T1000 (cell line): Measurements from ENCODE around the gene S1PR1.

Source experiments
- DNase-seq: peaks from one replicate; lab custom pipeline; 2025; ENCODE audit warnings: mixed read lengths; lab: John Stamatoyannopoulos, UW

S1PR1 gene

DNA sequence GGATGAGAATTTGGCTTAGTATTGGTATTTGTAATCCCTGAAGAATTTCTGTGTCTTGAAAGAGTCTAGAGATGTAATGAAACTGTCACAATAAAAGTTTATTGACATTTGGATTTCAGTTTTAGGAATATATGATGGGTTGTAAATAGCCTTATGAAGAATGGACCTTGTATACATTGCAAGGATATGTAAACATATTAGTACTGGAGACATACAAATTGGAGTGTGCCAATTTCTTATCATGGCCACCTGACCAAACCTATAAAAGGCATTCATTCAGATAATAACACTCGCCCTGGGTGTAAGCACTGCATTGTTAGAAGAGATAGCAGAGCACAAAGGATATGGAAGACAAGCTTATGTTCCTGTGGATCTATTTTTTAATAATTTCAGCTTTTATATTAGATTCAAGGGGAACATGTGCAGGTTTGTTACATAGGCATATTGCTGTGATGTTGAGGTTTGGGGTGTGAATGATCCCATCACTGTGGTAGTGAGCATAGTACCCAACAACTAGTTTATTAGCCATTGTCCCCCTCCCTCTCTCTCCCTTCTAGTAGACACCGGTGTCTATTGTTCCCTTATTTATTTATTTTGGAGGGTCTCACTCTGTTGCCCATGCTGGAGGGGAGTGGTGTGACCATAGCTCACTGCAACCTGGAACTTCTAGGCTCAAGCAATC is 8.6 kb downstream of the S1PR1 start:
- no peak for DNase-seq

DNA sequence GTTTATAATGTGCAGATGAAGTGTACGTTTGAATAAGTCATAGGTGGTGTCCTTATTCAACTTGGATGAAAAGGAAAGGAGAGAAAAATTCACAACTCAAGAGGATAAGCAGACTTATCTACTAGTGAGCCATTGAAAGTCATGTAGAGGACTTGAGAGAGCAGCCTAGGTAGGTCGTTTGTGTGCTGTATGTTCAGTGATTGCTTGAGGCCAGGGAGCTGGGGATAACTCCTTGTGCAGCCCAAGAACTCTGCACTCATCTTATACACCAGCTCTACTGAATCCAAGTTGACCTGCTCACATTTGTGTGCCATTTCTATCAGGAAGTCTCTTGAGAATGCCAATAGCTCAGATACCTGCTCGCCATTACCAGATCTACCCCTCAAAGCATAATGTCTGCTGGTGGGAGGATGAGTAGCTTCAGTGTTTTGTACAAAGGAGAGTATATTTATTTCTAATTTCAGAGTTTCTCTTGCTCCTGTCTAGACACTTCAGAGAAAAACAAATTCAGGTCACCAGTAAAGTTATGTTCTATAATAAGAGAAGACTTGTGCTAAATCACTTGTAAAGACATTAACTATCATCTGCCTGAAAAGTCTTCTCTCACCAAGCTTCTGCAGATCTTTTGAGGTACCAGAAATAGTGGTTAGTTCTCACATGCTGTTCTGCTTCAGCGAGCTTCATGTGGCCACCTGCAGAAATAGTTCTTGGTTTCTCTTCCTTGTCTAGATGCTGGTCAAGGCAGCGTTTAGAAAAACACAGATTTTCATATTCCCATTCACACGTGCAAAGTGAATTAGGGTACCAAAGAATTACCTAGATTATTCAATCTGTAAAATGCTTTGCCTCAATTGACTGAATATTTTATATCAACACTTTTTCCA is 10.8 kb downstream of the S1PR1 start:
- no peak for DNase-seq

DNA sequence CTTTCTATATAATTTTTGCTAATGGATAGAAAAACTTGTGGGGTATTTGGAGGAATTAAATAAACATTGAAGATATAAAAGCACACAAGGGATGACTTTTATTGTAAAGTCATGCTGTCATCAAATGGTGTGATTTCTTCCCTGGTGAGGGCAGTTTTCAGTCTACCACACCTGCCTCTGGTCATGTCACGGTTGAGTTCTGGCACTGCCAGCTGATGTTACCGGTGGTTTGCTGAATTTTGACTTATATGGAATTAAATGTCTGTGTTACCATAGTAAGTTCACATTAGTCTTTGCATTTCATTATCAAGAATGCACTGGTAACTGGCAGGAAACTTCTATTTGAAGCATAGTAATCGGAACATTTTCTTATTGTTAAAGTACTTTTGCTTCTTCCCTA is 13.4 kb downstream of the S1PR1 start:
- no peak for DNase-seq

DNA sequence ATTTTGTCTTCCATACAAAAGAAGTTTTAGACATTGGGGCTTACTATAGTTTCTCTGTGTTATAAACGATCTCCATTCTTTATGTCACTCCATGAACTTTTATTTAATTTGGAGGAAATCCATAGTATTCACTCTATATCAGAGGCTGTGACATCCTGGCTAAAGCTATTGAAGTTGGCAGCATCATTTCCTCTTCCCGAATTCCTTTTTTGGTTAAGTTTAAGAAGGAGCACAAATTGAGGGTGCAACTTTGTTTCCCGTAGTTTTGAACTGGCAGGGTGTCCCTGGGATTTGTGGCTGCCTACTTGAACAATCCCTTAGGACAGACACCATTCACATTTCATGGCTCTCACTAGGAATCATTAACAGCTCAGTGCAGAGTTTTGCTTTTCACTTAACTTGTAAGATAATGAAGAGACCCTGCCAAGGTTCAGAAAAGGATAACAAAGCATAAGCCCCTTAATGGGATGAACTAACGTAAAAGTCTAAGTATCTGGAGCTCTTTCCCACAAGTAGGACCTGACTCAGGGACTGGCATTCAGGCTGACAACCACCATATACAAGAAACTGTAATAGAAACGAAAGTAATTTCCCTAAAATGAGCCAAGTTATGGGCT is 13.9 kb downstream of the S1PR1 start:
- DNase-seq, result no peak

DNA sequence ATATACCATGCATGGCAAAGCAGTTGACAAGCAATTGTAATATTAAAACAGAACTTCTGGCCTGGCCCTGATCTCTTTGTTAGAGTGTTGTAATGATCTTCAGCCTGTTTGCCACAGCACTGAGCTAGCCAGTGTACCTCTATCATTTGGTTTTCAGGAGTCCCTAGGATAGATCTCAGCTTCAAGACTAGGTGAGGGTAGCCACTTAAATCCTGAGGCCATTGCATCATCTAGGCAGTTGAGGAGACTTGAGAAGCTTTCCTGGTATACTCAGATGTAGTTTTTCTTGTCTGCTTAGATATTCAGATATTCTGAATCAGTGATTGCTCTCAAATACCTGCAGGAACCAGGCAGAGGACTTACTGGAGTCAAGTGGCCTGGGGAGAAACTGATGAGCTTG is 14.7 kb downstream of the S1PR1 start:
- DNase-seq, result no peak

DNA sequence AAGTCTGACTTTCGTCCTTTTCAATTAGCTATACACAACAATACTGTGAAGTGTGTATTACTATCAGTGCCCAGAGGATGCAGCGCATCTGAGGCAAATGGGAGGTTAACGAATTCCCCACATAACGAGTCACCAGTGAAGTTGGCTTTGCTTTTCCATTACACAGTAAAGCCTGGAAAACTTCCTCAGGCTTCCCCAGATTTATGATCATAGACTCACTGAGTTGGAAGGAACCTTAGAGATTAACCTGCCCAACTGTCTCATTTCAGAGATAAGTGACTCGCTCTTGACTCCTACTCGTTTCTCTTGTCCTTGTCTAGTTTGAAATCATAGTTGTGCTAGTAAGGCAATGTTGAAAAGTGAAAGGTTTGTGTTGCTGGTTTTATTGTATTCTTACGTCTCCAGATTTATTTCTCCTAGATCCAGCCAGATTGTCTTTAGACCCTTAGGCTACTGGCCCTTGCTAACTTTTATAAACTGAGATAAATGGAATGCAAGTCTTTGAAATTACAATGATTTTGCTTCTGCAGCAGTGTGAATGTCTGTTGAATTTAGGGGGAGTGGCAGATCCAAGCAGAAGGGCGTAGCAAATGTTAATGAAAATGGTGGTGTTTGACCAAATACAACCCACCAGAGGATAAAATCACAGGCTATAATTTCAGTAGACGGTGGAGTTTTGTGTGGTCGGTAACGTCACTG is 17.3 kb downstream of the S1PR1 start:
- peak; percentile 48 for DNase-seq

DNA sequence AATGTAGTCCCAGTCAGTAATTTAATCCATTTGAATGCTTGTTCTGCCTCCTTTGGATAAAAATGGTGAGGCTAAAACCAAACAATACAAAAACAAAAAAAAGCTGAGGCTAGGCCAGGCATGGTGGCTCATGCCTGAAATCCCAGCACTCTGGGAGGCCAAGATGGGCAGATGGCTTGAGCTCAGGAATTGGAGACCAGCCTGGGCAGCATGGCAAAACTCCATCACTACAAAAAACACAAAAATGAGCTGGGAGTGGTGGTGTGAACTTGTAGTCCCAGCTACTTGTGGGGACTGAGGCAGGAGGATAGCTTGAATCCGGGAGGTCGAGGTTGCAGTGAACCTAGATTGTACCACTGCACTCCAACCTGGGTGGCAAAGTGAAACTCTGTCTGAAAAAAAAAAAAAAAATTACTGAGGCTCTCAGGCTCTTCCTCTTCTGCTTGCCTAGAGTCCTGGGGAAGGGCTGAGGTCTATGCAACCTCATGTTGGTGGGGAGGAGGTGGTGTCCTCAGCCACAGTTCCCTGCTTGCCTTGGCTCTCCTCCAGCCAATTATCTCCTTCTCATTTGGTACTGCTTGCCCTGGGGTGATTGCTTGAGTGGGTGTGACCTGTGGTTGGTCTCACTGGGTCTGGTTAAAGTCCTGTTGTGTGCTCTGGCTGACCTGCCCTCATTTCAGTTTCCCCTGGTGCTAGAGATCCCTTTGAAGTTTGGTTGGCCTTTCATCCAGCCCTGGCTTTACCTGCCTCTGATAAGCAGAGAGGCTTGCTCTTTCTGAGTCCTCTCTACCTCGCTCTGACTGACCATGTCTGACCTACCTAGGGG is 20.9 kb downstream of the S1PR1 start:
- no peak for DNase-seq

DNA sequence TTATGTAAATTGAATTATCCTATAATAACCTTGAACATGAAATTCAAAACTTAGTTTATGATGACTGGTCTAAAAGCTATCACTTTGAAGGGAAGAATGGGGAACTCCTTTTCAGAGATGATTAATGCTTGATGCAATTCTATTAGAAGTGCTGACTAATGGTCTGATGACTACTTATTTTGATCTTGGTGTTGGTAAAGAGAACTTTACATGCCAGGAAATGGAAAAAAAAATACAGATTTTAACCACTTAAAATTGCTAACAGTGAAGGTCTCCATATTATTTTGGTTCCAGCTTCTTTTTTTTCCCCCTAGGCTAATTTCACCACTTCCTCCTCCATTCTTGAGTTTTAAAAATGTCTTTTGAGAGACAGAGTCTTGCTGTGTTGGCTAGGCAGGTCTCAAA is 22.9 kb downstream of the S1PR1 start:
- no peak for DNase-seq

DNA sequence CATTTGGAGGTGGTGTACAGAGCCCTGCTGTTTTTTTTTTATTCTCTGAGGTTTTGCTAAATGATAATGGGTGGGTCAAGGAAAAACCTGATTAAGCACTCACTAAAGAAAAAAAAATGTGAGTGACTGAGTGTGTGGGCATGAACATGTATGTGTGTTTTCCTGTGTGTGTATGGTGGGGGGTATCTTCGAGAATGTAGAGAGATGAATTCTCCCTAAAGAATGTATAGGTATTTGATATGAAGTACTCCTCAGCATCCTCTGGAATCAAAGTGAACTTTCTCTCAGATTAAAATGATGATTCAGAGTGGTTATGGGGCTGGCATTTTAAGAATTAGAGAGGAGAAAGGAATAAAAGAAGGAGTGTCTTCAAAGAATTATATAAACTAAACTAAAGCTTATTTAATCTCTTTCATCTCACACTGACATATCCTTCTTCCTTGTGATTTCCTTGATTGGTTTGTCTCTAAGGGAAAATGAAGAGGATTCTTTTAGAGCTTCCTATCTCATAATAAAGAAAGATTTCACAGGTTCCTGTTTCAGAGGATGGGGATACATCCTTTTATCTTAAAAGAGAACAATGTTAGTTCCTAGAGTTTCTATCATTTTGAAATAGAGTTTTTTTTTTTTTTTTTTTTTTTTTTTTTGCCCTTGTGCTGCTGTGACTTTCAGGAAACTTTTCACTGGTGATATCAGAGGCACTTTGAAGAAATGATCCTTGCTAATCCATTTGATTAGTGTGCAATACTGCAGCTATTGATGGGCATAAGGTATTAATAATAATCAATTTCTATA is 23.9 kb downstream of the S1PR1 start:
- no peak for DNase-seq

DNA sequence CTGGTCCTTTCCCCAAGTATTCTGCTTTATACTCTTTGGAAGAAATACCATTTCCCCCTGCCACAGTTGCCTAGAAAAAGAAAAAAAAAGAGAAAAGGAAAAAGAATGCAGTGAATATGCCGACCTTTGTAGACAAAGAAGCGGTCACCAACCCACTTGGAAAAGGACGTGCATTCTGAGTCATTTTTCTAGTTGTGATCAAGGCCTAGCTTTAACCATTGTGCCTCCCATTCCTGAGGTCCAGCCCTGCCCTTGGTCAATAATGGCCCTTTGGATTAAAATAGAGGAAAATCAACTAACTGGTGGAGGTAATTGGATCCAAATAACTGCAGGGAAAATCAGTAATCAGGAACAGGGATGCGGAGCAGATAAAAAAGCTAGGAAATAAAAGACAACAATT is 24.8 kb downstream of the S1PR1 start:
- no peak for DNase-seq

DNA sequence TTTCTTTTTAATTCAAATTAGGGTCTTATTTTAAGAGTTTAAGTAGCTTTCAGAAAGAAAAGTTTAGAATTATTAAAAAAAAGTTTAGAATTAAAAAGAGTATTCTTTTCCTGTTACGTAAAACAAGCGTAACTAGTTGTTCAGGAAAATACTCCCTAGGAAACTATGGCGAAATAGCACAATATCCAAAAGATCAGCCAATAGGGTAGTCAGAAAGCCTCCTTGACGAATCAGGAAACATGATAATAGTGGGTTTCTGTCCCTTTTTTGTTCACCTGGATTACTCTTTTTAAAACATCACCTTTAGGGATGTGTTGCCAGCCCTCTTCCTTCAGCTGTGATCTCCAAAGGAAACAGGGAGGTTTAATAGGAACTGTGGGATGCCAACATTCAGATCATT is 25.2 kb downstream of the S1PR1 start:
- DNase-seq, result no peak

DNA sequence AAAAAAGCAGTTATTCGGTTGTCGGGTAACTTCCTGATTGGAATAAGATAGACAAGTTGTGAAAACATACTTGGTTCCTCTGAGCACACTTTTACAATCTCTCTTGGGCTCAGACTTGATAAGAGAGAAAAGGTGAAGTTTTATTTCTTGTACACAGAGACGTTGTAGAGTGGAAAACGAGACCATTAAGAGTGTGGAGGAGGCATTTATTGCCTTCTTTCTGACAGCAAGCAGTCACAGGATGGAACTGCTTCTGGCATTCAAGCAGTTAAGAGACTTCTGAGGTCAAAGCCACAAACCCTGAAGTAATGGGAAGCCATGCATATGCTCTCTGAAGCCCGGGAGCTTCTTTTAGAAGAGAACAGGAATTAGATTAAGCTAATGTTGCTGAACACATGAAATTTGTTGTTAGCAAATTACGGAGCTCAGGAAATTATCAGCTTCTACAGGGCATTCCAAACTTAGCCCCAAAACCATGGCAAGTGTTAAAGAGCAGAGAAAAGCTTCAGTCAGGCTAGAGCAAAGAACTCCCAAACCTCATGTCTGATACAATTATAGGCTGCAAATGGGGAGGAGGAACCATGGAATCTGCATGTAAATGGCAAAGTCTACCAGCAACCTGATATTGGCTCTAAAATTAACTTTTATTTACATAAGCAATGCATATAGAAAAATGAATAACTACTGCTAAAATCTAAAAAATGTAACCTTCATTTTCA is 26.0 kb downstream of the S1PR1 start:
- DNase-seq, result no peak

DNA sequence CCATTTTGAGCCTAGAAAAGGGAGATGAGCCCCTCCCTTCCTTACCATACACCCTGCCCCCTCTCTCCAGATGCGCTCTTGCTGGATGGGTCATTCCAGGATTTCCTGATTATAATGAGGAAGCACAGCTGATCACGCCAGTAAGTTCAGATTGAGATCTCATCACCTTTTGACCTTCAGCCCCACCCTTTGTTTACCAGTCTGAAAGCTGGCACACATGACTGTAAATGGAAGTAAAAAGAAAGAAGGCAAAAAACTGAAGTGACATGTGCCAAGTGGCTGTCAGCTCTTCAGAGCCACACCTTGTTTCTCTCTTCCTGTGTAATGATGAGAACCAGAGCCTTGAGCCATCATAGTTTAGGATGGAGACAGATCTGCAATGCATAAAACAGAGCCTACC is 27.9 kb downstream of the S1PR1 start:
- no peak for DNase-seq

DNA sequence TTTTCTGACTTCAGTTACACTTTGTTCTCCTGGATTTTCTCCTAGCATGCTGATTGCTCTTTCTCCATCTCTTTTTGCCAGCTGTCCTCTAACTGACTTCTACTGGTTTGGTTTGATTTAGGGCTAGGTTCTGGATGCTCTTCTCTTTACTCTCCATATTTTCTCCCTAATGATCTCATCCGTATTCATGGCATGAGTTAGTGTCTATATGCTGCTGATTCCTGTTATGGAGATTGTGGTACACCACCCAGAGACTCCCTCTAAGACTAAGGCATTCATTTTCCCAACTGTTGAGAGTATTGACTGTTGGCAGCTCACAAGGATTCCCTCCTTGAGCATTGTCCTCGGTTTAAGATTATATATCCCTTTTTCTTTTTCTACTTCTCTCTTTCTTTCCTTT is 28.9 kb downstream of the S1PR1 start:
- no peak for DNase-seq

DNA sequence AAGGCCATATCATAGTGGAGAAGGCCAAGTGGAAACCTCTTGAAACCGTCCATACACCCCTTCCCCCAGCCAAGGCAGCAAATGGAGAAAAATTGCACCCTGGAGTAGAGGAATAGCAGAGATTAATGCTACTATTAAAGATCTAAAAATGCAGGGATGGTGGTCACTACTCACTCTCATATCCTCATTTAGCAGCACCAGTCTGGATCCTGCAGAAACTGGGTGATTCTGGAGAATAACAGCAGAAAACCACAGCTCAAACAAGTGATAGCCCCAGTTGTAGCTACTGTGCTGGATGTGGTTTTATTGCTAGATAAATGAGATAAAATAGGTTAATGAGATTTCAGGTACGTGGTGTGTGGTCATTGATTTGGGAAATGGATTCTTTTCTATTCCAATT is 30.3 kb downstream of the S1PR1 start:
- no peak for DNase-seq

DNA sequence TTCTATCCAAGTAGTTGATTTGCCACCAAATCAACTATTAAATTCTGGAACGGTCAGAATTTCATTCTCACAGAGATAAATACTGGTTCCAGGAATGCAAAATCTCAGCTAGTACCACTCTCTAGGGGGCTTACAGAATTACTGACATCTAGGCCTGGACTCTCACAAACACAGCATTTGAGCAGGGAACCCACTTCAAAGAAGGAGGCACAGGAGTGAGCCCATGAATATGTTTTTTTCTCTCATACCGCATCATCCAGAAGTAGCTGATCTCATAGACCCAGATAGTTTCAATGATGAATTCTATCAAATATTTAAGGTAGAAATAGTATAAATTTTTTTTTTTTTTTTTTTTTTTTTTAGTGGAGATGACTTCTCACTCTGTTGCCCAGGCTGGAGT is 32.1 kb downstream of the S1PR1 start:
- DNase-seq, result no peak

DNA sequence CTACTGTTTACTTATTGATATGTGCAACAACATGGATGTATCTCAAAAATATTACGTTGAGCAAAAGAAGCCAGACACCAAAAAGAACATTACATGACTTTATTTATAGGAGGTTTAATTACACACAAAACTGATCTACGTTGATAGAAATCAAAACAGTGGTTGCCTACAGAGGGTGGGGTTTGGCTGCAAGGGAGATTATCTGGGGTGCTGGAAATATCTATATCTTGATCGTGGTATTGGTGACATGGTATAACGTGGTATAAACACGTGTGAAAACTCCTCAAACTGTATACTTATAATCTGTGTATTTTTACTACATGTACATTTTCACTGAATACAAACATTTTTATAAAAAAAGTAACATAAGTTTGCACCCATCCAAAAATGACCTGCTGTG is 38.9 kb downstream of the S1PR1 start:
- DNase-seq, result no peak

DNA sequence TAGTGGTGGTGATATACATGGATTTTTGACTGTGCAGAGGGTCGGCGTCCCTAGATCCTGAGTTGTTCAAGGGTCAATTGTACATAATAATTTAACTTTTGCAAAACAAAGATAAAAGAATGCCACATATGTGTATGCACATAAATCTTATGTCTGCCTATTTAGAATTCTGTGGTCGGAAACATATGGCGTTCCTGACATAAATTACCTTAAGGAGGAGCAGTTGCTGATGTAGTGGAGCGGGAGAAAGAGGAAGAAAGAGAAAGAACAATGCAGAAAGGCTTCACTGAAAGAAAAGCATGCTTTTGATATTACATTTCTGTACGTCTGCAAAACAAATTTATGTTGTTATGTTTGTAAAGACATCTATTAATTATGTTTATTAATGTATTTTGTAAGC is 40.0 kb downstream of the S1PR1 start:
- no peak for DNase-seq

DNA sequence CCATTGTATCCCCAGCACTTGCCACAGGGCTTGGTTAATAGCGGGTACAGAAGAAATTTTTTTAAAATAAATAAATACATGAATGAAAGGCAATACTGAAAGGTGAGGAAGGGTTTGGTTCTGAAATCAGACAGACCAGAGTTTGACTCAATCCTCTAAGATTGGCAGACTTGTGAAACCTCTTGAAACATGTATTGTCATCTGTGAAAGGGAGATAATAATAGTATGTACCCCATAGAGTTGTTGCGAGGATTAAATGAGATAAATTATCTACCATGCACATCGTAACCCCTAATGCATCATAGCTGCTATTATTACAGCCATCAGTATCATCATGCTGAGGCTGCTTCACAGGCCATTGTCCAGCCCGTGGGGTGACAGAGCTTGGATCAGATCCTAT is 41.4 kb downstream of the S1PR1 start:
- no peak for DNase-seq

DNA sequence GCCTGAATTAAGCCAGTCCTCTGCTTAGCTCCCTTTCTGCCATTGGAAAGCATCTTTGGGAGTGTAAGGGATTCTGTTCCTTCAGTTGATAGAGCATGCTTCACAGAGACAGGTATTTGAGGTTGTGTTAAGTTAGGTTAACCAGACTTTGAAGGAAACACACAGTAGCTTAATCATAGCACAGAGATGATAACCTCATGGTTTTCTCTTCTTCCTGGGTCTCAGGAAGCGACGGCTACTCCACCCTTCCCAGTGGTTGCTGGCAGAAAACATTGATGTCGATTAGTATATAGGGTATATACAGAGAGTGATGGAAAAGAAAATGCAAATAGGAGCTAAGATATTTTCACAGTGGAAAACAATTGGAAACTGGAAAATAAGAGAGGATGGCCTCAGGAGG is 42.0 kb downstream of the S1PR1 start:
- DNase-seq, result no peak
